HG03064 (cell line): Measurements from ENCODE around the gene LRP1B.
"Not testable (repeated sequence)": the region's sequence is repeated elsewhere in the genome, so short reads cannot be mapped to it uniquely, and the experiment has no call there.

Experiments
- ATAC-seq: cut with Tn5 transposase; IDR thresholded peaks from one replicate; pipeline ENCODE4 v1.9.1; 2021; ENCODE audit warnings: low read depth; ENCODE audit not compliant: unreplicated experiment

Gene LRP1B

GRCh38 chr2:140442319-140442718 lies 1688.5 kb downstream of the LRP1B start:
- ATAC-seq, result no peak

DNA sequence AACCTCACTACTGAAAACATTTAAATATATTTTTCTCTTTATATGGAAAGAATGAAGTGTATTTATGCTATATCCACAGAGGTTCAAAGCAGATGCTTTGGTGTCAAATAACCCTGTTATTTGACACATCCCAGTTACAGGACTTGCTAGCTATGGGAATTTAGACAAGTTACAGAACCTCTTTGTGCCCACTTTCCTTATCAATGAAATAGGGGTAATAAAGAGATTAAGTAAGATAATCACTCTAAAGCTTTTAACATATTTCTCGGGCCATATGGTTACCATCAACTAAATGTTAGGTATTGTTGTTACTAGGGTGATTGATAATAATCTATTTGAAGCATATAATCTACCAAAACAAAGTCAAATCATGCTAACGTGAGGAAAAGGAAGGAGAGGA lies 1690.0 kb downstream of the LRP1B start:
- ATAC-seq, result no peak

- ATAC-seq, result no peak
Measured at GRCh38 chr2:140436936-140437335, 1693.9 kb downstream of the LRP1B start.

DNA sequence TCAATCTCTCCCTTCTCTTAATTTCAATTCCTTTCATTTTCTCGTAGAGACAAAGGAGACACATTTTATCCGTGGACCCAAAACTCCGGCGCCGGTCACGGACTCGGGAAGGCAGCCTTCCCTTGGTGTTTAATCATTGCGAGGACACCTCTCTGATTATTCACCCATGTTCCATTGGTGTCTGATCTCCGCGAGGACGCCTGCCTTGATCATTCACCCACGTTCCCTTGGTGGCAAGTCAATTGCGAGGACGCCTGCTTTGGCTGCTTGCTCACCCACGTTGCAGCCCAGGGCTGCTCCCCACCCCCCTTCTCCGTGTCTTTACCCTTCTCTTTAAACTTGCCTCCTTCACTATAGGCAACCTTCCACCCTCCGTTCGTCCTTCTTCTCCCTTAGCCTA lies 1703.8 kb downstream of the LRP1B start:
- ATAC-seq, result not testable (repeated sequence)

GRCh38 chr2:140424471-140424870 lies 1706.3 kb downstream of the LRP1B start:
- ATAC-seq, result no peak

GRCh38 chr2:140422759-140423158 lies 1708.1 kb downstream of the LRP1B start:
- ATAC-seq, result no peak

GRCh38 chr2:140417504-140417903 lies 1713.3 kb downstream of the LRP1B start:
- ATAC-seq, result no peak

GRCh38 chr2:140416577-140416976 lies 1714.2 kb downstream of the LRP1B start:
- ATAC-seq, result no peak

DNA sequence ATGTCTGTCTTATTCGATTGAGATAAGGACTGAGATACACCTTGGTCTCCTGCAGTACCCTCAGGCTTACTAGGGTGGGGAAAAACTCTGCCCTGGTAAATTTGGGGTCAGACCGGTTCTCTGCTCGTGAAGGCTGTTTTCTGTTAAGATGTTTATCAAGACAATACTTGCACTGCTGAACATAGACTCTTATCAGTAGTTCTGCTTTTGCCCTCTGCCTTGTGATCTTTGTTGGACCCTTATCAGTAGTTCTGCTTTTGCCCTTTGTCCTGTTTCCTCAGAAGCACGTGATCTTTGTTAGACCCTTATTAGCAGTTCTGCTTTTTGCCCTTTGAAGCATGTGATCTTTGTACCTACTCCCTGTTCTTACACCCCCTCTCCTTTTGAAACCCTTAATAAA lies 1715.8 kb downstream of the LRP1B start:
- ATAC-seq, result not testable (repeated sequence)

DNA sequence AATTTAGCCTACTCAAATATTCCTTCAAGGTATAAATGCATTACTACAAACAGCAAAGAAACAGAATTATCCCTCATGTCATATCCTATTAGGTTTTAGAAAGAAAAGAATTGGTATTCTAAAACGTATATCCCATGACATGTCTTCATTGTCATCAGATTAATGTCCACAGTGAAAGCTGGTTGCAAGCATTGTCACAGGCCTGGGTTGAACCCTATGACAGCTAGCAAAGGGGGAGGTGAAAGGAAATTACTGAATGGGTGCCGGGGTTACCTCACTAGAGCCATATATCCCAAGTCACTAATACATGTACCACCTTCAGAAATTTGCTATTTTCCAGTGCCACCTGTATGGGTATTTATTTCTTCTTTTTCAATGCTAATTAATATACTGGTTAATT lies 1720.1 kb downstream of the LRP1B start:
- no peak for ATAC-seq

- no peak for ATAC-seq
Measured at GRCh38 chr2:140401056-140401455, 1729.8 kb downstream of the LRP1B start.

- ATAC-seq, result no peak
Measured at GRCh38 chr2:140392824-140393223, 1738.0 kb downstream of the LRP1B start.

GRCh38 chr2:140384946-140385345 lies 1745.9 kb downstream of the LRP1B start:
- no peak for ATAC-seq

GRCh38 chr2:140383781-140384180 lies 1747.0 kb downstream of the LRP1B start:
- no peak for ATAC-seq

DNA sequence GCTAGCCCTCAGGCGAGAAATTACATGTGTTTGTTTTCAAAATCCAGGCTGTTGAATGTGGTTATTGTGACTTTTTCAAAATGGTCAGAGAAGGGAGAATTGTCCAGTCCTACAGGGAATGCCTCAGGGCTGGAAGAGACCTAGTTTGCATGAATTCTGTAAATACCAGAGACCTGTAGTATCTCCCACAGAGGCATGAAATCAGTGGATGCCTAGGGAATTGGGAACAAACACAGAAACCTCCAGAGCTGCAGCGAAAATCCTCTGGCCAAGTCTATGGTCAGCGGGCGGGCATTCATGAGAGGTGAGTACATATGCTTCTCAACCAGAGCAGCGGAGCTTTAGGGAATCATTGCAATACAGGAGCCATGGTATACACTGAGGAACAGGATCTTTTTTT lies 1754.1 kb downstream of the LRP1B start:
- ATAC-seq, result no peak

DNA sequence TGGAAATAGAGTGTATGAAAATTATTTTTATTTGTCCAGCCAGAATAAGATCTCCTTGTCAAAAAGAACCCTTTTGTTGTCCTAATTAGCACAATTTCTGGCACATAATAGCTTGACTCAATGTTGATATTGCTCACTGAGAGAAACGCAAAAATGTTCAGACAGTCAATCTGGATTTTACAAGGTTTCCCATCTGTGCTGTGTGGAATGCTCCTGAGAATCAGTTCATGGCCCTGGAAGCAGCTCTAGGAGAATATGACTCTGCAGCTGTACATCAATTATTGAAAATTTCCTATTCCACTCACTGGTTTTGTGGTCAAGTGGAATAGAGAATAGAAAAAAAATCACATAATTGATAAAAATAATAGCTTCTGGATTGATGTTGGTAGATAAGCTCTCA lies 1767.7 kb downstream of the LRP1B start:
- no peak for ATAC-seq

DNA sequence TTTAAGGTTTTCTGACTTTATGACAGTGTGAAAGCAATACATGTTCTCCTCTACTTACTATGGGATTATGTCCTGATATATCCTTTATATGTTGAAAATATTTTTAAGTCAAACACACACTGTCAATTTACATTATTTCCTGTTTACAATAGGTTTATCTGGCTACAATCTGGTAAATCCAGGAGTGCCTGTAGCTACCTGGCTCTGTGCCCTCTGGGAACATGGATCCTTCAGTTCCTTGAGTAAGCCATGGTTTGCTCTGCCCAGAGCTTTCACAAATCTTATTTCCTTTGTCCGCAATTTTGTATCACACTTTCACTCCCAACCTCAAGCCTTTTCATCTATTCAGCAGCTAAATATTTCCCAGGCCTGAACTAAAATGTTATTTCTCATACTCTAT lies 1768.5 kb downstream of the LRP1B start:
- ATAC-seq, result no peak

- ATAC-seq, result no peak
Measured at GRCh38 chr2:140359056-140359771, 1771.6 kb downstream of the LRP1B start.

DNA sequence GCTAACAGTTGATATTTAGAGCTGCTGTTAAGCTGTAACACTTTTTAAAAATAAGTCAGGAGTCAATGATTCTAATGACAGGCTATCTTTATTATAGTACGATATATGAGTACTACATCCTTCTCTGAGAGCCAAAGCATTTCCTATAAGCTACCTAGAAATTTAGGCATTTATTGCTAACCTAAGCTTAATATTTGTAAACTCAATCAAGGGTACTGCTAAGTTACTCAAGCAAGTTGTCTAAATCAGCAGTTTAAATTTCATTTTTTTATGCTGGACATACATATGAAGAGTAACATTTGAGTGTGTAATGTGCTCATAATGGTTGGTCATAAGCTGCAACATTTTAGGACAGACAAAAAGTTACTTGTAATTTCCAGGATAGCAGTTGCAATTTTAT lies 1774.1 kb downstream of the LRP1B start:
- no peak for ATAC-seq

DNA sequence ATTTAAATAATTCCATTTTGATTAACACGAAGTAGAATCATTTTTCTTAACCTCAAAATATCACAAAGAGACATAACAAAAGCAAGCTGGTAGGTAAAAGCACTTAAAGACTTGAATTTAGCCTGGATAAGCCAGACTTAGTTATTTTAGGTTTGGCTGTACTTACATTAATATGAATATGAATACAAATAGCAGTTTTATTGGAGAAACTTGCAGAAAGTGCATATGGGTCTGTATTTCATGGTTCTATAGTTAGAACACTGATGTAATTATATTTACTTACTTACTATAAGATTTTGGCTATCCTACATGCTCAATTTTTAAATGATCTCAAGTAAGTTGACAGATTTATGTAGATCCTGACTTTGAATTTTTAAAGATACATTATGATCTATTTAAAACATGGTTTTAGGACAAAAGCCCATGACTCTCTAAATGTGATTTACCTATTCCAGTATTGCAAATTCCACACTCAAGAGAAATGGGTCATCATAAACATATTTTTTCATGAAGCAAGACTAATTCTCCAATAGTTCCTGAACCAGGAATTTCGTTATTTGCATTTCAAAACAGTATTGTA lies 1775.2 kb downstream of the LRP1B start:
- no peak for ATAC-seq

- ATAC-seq, result no peak
Measured at GRCh38 chr2:140354544-140354943, 1776.3 kb downstream of the LRP1B start.

- no peak for ATAC-seq
Measured at GRCh38 chr2:140353541-140353940, 1777.3 kb downstream of the LRP1B start.
